Loucy (cell line): ENCODE measurements around the gene ERCC6L.

Experiments
- H2AFZ ChIP-seq: fragments of 200-600 bp; sonication (generic); 2 replicates; pipeline ENCODE4 v1.6.0; 2016; ENCODE audit warnings: antibody characterized with exemption, mild to moderate bottlenecking, low read length, moderate library complexity
- H3F3A ChIP-seq: fragments of 200-600 bp; 2 replicates; pipeline ENCODE4 v1.6.0; 2016; ENCODE audit warnings: antibody characterized with exemption, low read depth, mild to moderate bottlenecking
- H3K27me3 ChIP-seq: fragments of 200-600 bp; sonication (generic); 2 replicates; pipeline ENCODE4 v1.6.1; 2014; ENCODE audit warnings: low read length, mild to moderate bottlenecking; ENCODE audit not compliant: insufficient read depth, poor library complexity, severe bottlenecking
- H3K36me3 ChIP-seq: fragments of 200-600 bp; sonication (generic); 2 replicates; pipeline ENCODE4 v1.6.1; 2016; ENCODE audit warnings: low read length; ENCODE audit not compliant: insufficient read depth
- H3K4me1 ChIP-seq: fragments of 200-600 bp; sonication (generic); 2 replicates; pipeline ENCODE4 v1.5.1; 2014; ENCODE audit warnings: low read length, mild to moderate bottlenecking; ENCODE audit not compliant: insufficient read depth, poor library complexity, severe bottlenecking
- H3K4me2 ChIP-seq: fragments of 200-600 bp; sonication (generic); 2 replicates; pipeline ENCODE4 v1.6.0; 2014; ENCODE audit warnings: antibody characterized with exemption, low read length, low read depth, mild to moderate bottlenecking; ENCODE audit not compliant: poor library complexity, severe bottlenecking
- H3K4me3 ChIP-seq: fragments of 200-600 bp; sonication (generic); 2 replicates; pipeline ENCODE4 v1.5.1; 2014; ENCODE audit warnings: low read length, mild to moderate bottlenecking, mixed read lengths; ENCODE audit not compliant: poor library complexity, severe bottlenecking
- H3K79me2 ChIP-seq: fragments of 200-600 bp; sonication (generic); 2 replicates; pipeline ENCODE4 v1.6.1; 2014; ENCODE audit warnings: low read length; ENCODE audit not compliant: insufficient read depth
- H3K9ac ChIP-seq: fragments of 200-600 bp; sonication (generic); 2 replicates; pipeline ENCODE4 v1.6.0; 2014; ENCODE audit warnings: mild to moderate bottlenecking, low read depth, low read length, moderate library complexity; ENCODE audit not compliant: poor library complexity, severe bottlenecking
- H3K9me2 ChIP-seq: fragments of 200-600 bp; sonication (generic); replicated peaks from 2 replicates; pipeline ENCODE4 v1.6.1; 2016; ENCODE audit warnings: low read depth, low read length, mixed read lengths
- H3K9me3 ChIP-seq: fragments of 200-600 bp; sonication (generic); 2 replicates; pipeline ENCODE4 v1.6.1; 2014; ENCODE audit warnings: mild to moderate bottlenecking, antibody characterized with exemption, low read length, low read depth; ENCODE audit not compliant: insufficient read depth
- H4K20me1 ChIP-seq: fragments of 200-600 bp; sonication (generic); 2 replicates; pipeline ENCODE4 v1.6.0; 2014; ENCODE audit warnings: antibody characterized with exemption, low read length, mild to moderate bottlenecking; ENCODE audit not compliant: insufficient read depth, poor library complexity, severe bottlenecking
- CTCF ChIP-seq: fragments of 200-600 bp; sonication (generic); conservative IDR thresholded peaks from 2 replicates; pipeline ENCODE4 v1.5.1; 2014; ENCODE audit warnings: mild to moderate bottlenecking, antibody characterized with exemption, low read length
- EZH2phosphoT487 ChIP-seq: fragments of 200-600 bp; IDR thresholded peaks from 2 replicates; pipeline ENCODE4 v1.6.1; 2018; ENCODE audit warnings: antibody characterized with exemption, mild to moderate bottlenecking, moderate library complexity, borderline replicate concordance

The ERCC6L gene

GRCh38 chrX:72280321-72280845, 41.6 kb upstream of the ERCC6L start:
- Histone ChIP-seq H3K9ac (no peak overlapping the region), H3K9me3 (no peaks in the 10 kb centered on the region), H3K36me3 (0 out of 2 replicates have a peak, but pooled peaks cover 2% of the 10 kb centered on the region), H3K9me2 (no peaks in the 10 kb centered on the region), H3K4me1 (peaks cover 3% of the 10 kb centered on the region), H4K20me1 (peaks cover 10% of the 10 kb centered on the region), H2AFZ (no peak overlapping the region), H3K4me3 (no peak overlapping the region), H3F3A (no peaks in the 10 kb centered on the region), H3K27me3 (peaks cover 7% of the 10 kb centered on the region), H3K4me2 (no peak overlapping the region), H3K79me2 (peaks cover 18% of the 10 kb centered on the region)
- TF ChIP-seq CTCF (no peak), EZH2phosphoT487 (no peak)

- H4K20me1 ChIP-seq, result peaks cover 49% of the 10 kb centered on the region
- peaks cover 7% of the 10 kb centered on the region for H3K27me3 ChIP-seq
- TF ChIP-seq EZH2phosphoT487, result no peak
- TF ChIP-seq CTCF, result no peak
- peak overlapping the region; percentile 99 for H3K9ac ChIP-seq
- no peak overlapping the region; the same call in 1 of the 2 replicates for H2AFZ ChIP-seq
- peaks cover 41% of the 10 kb centered on the region; the same call in 1 of the 2 replicates for H3K36me3 ChIP-seq
- peaks cover 22% of the 10 kb centered on the region for H3K4me1 ChIP-seq
- no peaks in the 10 kb centered on the region for H3K9me3 ChIP-seq
- H3K79me2 ChIP-seq, result peaks cover 56% of the 10 kb centered on the region
- H3F3A ChIP-seq, result no peaks in the 10 kb centered on the region; the same call in 1 of the 2 replicates
- H3K4me3 ChIP-seq, result peak overlapping the region; percentile 98
- H3K4me2 ChIP-seq, result peak overlapping the region; percentile 96
- H3K9me2 ChIP-seq, result no peaks in the 10 kb centered on the region
These were observed 37.7 kb upstream of the ERCC6L start for GRCh38 chrX:72276478-72276953.

DNA sequence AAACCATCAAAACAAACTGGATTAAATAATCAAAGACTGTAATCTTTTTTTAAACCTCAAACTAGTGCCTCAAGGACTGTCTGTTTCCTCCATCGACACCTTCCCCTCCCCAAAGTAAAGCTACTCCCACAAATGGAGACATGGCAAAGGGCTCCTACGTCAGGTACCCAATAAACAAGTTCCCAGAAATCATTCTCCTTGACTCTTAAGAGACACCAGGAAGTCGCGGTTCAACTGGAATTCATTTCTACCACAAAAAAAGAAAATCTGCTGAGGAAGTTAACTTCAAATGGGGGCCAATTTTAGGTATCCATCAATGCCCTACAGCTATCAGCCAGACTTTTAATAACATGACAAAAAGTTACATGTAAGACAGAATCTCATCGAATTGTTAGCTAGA, 35.7 kb upstream of the ERCC6L start:
- Histone ChIP-seq H3K27me3 (peaks cover 7% of the 10 kb centered on the region), H3K4me2 (peak overlapping the region; percentile 96), H2AFZ (no peak overlapping the region), H3K4me3 (peak overlapping the region; percentile 98), H3K9me3 (no peaks in the 10 kb centered on the region), H4K20me1 (peaks cover 62% of the 10 kb centered on the region), H3K9me2 (no peaks in the 10 kb centered on the region), H3F3A (no peaks in the 10 kb centered on the region; the same call in 1 of the 2 replicates), H3K79me2 (peaks cover 64% of the 10 kb centered on the region), H3K9ac (peak overlapping the region; percentile 99), H3K4me1 (peaks cover 27% of the 10 kb centered on the region), H3K36me3 (peaks cover 47% of the 10 kb centered on the region; the same call in 1 of the 2 replicates)
- TF ChIP-seq EZH2phosphoT487, result no peak
- TF ChIP-seq CTCF, result no peak
